GM12878 (cell line): Measurements from ENCODE around the gene ERO1B. TPM values are rescaled to one million over a fixed set of nuclear protein-coding genes. Genes with fewer than 3 reads are reported as not detected.
A peak's percentile ranks its signal among the peaks of the same experiment; 100 is the strongest.

Experiments
- ATAC-seq: fragments of 200-7000 bp; cut with Tn5 transposase; 3 replicates; pipeline ENCODE4 v1.9.1; 2020; ENCODE audit warnings: mild to moderate bottlenecking, moderate library complexity
- BruUV-seq: library from RNA; stranded (reverse); fragments of 400-500 nt; replicated peaks from 2 replicates; lab custom pipeline; 2021; lab: Mats Ljungman, UMichigan
- CTCF ChIA-PET: fragments of 300-600 bp; sonication (Branson Sonifier 250); formaldehyde crosslinking; extraction: SDS; loops from one replicate; lab custom pipeline; 2021; ENCODE audit warnings: inconsistent platforms; lab: Yijun Ruan, JAX
- POLR2A ChIA-PET: fragments of 350-600 bp; formaldehyde crosslinking; extraction: SDS; loops from one replicate; lab custom pipeline; 2021; ENCODE audit warnings: inconsistent platforms; lab: Charles Lee
- RAD21 ChIA-PET: fragments of 300-600 bp; sonication (Branson Sonifier 250); formaldehyde crosslinking; loops from one replicate; lab custom pipeline; 2023; ENCODE audit warnings: antibody characterized with exemption; ENCODE audit not compliant: unreplicated experiment; lab: Charles Lee
- SMC1A ChIA-PET: fragments of 300-600 bp; sonication (Branson Sonifier 250); formaldehyde crosslinking; loops from one replicate; lab custom pipeline; 2023; ENCODE audit not compliant: unreplicated experiment, uncharacterized antibody; lab: Charles Lee
- DNase-seq: peaks from one replicate; pipeline ENCODE4 v3.0.0-alpha.2; 2011; ENCODE audit warnings: low read depth, low spot score
- FAIRE-seq: peaks from 3 replicates; lab custom pipeline; 2011; peaks lifted over from hg19 to GRCh38; lab: Jason Lieb, UNC
- H2AFZ ChIP-seq: 2 replicates; pipeline ENCODE4 v1.6.0; 2011; ENCODE audit warnings: low read depth, low read length, control low read depth; ENCODE audit not compliant: control insufficient read depth
- H3K27ac ChIP-seq: 2 replicates; pipeline ENCODE4 v1.5.1; 2011; ENCODE audit warnings: control low read depth; ENCODE audit not compliant: control insufficient read depth, insufficient read depth
- H3K27me3 ChIP-seq, 2 experiments: replicated peaks in 1 of 2; 2 replicates each; pipeline versions ENCODE4 v1.6.0 to v1.6.1; 2011; ENCODE audit warnings: low read length in 1 of 2; ENCODE audit not compliant: control insufficient read depth in 2 of 2, insufficient read depth in 2 of 2
- H3K36me3 ChIP-seq, 2 experiments: 2 replicates each; pipeline ENCODE4 v1.5.1; 2011; ENCODE audit warnings: low read length in 1 of 2; ENCODE audit not compliant: control insufficient read depth in 2 of 2, insufficient read depth in 2 of 2
- H3K4me1 ChIP-seq: 2 replicates; pipeline ENCODE4 v1.6.1; 2011; ENCODE audit warnings: mild to moderate bottlenecking, low read length, moderate library complexity, mixed read lengths; ENCODE audit not compliant: control insufficient read depth, insufficient read depth
- H3K4me2 ChIP-seq: 2 replicates; pipeline ENCODE4 v1.6.0; 2011; ENCODE audit warnings: control low read depth; ENCODE audit not compliant: control insufficient read depth, insufficient read depth
- H3K4me3 ChIP-seq: fragments of 200-600 bp; sonication (generic); 2 replicates; pipeline ENCODE4 v1.5.1; 2016
- H3K79me2 ChIP-seq: 2 replicates; pipeline ENCODE4 v1.6.0; 2011; ENCODE audit warnings: low read length; ENCODE audit not compliant: control insufficient read depth, insufficient read depth
- H3K9ac ChIP-seq: 2 replicates; pipeline ENCODE4 v1.8.0; 2011; ENCODE audit warnings: low read length, control low read depth, mixed read lengths; ENCODE audit not compliant: control insufficient read depth, insufficient read depth
- H3K9me3 ChIP-seq: replicated peaks from 3 replicates; pipeline ENCODE4 v1.5.1; 2011; ENCODE audit warnings: mild to moderate bottlenecking, low read length; ENCODE audit not compliant: control insufficient read depth, insufficient read depth
- H4K20me1 ChIP-seq: 2 replicates; pipeline ENCODE4 v1.6.0; 2011; ENCODE audit not compliant: control insufficient read depth, insufficient read depth
- NKRF ChIP-seq: fragments of 450-650 bp; conservative IDR thresholded peaks from 2 replicates; pipeline ENCODE4 v1.6.1; 2017; ENCODE audit warnings: mild to moderate bottlenecking, moderate library complexity
- PAX5 ChIP-seq: IDR thresholded peaks from 2 replicates; pipeline ENCODE4 v1.6.1; 2011; ENCODE audit warnings: low read depth, low read length, borderline replicate concordance
- POLR2A ChIP-seq: IDR thresholded peaks from 2 replicates; pipeline ENCODE4 v1.6.1; 2011; ENCODE audit warnings: low read depth, mild to moderate bottlenecking, low read length
- WGBS: methylation state at CpG from one replicate; pipeline ENCODE4 v1.1.6; 2016; ENCODE audit warnings: low lambda C conversion rate; ENCODE audit not compliant: insufficient replicate concordance, insufficient coverage; ENCODE audit errors: missing lambda C conversion rate; 5-methylcytosine and 5-hydroxymethylcytosine counted together
- in situ Hi-C: fragments of 300-500 bp; cut with MboI; formaldehyde crosslinking; loops from 9 replicates; pipeline ENCODE4 v1.14.3; 2018; ENCODE audit warnings: mixed read lengths
- intact Hi-C: fragments of 100-400 bp; cut with micrococcal nuclease; formaldehyde crosslinking; loops from one replicate; pipeline ENCODE4 v1.14.2; 2022; ENCODE audit not compliant: unreplicated experiment
- polyA plus RNA-seq, 11 experiments: library from polyadenylated mRNA; depleted of rRNA in 4 of 11; unstranded in 6 of 11; stranded (reverse) in 5 of 11; fragments of >200 nt; fragmentation: Nextera tagmentation in 4 of 11; fragmentation: Illumina TruSeq in 1 of 11; extraction: Ambion mirVana in 4 of 11; extraction: Trizol in 1 of 11; gene quantifications; 1 replicate in 1 of 11; 2 replicates in 10 of 11; pipeline versions ENCODE4 v1.2.1 to v1.2.3, GENCODE V29; 2011 to 2016; ENCODE audit warnings: inconsistent platforms in 2 of 11, missing spikeins in 2 of 11, low read depth in 1 of 11
- total RNA-seq, 4 experiments: library from RNA; depleted of rRNA in 3 of 4; stranded (reverse); fragments of >200 nt in 3 of 4; fragmentation: Illumina TruSeq in 1 of 4; extraction: Trizol in 1 of 4; gene quantifications; 2 replicates each; pipeline versions ENCODE4 v1.2.1 to v1.2.3, GENCODE V29; 2013 to 2021

The ERO1B gene
- total and polyA plus RNA-seq, 10 of the 15 experiments (the other 5 are each of a cell fraction or from before 2014, with no cell fraction given): 9.0 to 30.9 (median 23.0) TPM

- no peak overlapping the region for H3K9ac ChIP-seq
- no peak overlapping the region for H3K4me3 ChIP-seq
- H2AFZ ChIP-seq: no peak overlapping the region
- ChIA-PET RAD21 (no interaction called here), CTCF (interaction anchor here (0.6 to 1.4 kb wide), 2 partner anchors 12 to 22 kb away, joined by 3 to 4 read pairs; no protein-coding TSS in a partner anchor), SMC1A (interaction anchor here (0.9 to 1.5 kb wide), 2 partner anchors 12 to 46 kb away, joined by 4 to 5 read pairs; no protein-coding TSS in a partner anchor), POLR2A (no interaction called here)
- intact Hi-C loops (loop anchor here (10.0 kb wide), 1 partner anchor 102 kb away; no protein-coding TSS in a partner anchor), in situ Hi-C loops (no loop called here)
- peaks cover 8 to 15% of the 10 kb centered on the region in 2 experiments; a peak in 3 of 4 replicates for H3K36me3 ChIP-seq
- H4K20me1 ChIP-seq: no peaks in the 10 kb centered on the region
- 98% methylated on average over 4 of the region's 4 CpGs for WGBS
- H3K4me1 ChIP-seq: no peaks in the 10 kb centered on the region
- H3K9me3 ChIP-seq: peaks cover 6% of the 10 kb centered on the region
- no peak for FAIRE-seq
- BruUV-seq: no TSS peak
- peak; percentile 59 for TF ChIP-seq POLR2A
- no peak for TF ChIP-seq PAX5
- no peak for DNase-seq
- H3K27me3 ChIP-seq: no peaks in the 10 kb centered on the region
- ATAC-seq: no peak; the same call in 2 of the 3 replicates
- H3K79me2 ChIP-seq: no peaks in the 10 kb centered on the region
- no peak overlapping the region for H3K27ac ChIP-seq
- H3K4me2 ChIP-seq: no peak overlapping the region
These were observed 75.2 kb downstream of the ERO1B start for GRCh38 chr1:236206548-236206947.

- 93% methylated on average over 3 of the region's 3 CpGs for WGBS
- ChIA-PET RAD21 (interaction anchor here (0.6 kb wide), 1 partner anchor 48 kb away, joined by 3 read pairs; no protein-coding TSS in a partner anchor), CTCF (interaction anchor here (1.1 kb wide), 1 partner anchor 48 kb away, joined by 3 read pairs; no protein-coding TSS in a partner anchor), POLR2A (no interaction called here), SMC1A (no interaction called here)
- Histone ChIP-seq H3K36me3 (peaks cover 8 to 18% of the 10 kb centered on the region in 2 experiments; a peak in 3 of 4 replicates), H3K4me1 (no peaks in the 10 kb centered on the region), H3K4me2 (no peak overlapping the region), H3K79me2 (no peaks in the 10 kb centered on the region), H3K27ac (no peak overlapping the region), H3K9ac (no peak overlapping the region), H3K4me3 (no peak overlapping the region), H2AFZ (no peak overlapping the region), H3K27me3 (no peaks in the 10 kb centered on the region), H3K9me3 (peaks cover 13% of the 10 kb centered on the region), H4K20me1 (no peaks in the 10 kb centered on the region)
- in situ Hi-C loops (no loop called here), intact Hi-C loops (loop anchor here (10.0 kb wide), 1 partner anchor 100 kb away; no protein-coding TSS in a partner anchor)
- FAIRE-seq: no peak
- no peak for DNase-seq
- no peak for TF ChIP-seq NKRF
- TF ChIP-seq POLR2A: no peak
- no TSS peak for BruUV-seq
- no peak for ATAC-seq
These were observed 77.1 kb downstream of the ERO1B start for GRCh38 chr1:236204656-236205055.
